ENCODE data around the gene DENND4B. TPM values are rescaled to one million over a fixed set of nuclear protein-coding genes. Genes with fewer than 3 reads are reported as not detected.

DENND4B gene
- total and polyA plus RNA-seq, 9 of the 15 experiments (the other 6 are each of a cell fraction or from before 2014, with no cell fraction given), result 9.5 to 80.5 (median 23.1) TPM

GRCh38 chr1:153963850-153964331 is 17.4 kb upstream of the DENND4B start (continued):
- 0 out of 2 replicates have a peak, but pooled peaks have one; percentile 12 for TF ChIP-seq TCF3 (CRISPR knock-in tag; IDR thresholded peaks at IDR 0.05)
- no peak for TF ChIP-seq RAD51 (IDR thresholded peaks at IDR 0.05; ENCODE audit: borderline replicate concordance, low read depth)
- TF ChIP-seq ZNF311 (CRISPR knock-in tag; IDR thresholded peaks at IDR 0.05), result no peak
- no peak for TF ChIP-seq ZEB2 (IDR thresholded peaks at IDR 0.05)
- no peak for TF ChIP-seq ZFP36 (IDR thresholded peaks at IDR 0.05; ENCODE audit: low read depth, low read length, partially characterized antibody)
- TF ChIP-seq NRF1 (conservative IDR thresholded peaks at IDR 0.05 in 1 of 2, IDR thresholded peaks at IDR 0.05 in 1 of 2), result peak; percentile 18 to 32; a peak in 1 of 4 replicates
- 0 out of 2 replicates have a peak, but pooled peaks have one; percentile 4 for TF ChIP-seq BCOR (IDR thresholded peaks at IDR 0.05)
- TF ChIP-seq ZNF212 (CRISPR knock-in tag; IDR thresholded peaks at IDR 0.05), result no peak
- TF ChIP-seq LCOR (CRISPR knock-in tag; IDR thresholded peaks at IDR 0.05), result no peak
- no peak for TF ChIP-seq YY1 (IDR thresholded peaks at IDR 0.05; ENCODE audit: borderline replicate concordance in 1 of 3, control insufficient read depth in 1 of 3, extremely low read depth in 1 of 3, insufficient read depth in 3 of 3, insufficient read length in 1 of 3, insufficient replicate concordance in 2 of 3, low read depth in 1 of 3, low read length in 2 of 3)
- no peak for TF ChIP-seq NCOA6 (IDR thresholded peaks at IDR 0.05)
- 0 out of 2 replicates have a peak, but pooled peaks have one; percentile 24 for TF ChIP-seq EP400 (IDR thresholded peaks at IDR 0.05)
- TF ChIP-seq ERF (CRISPR knock-in tag; IDR thresholded peaks at IDR 0.05), result 0 out of 2 replicates have a peak, but pooled peaks have one; percentile 15
- no peak for TF ChIP-seq ZNF395 (CRISPR knock-in tag; IDR thresholded peaks at IDR 0.05)
- TF ChIP-seq NUFIP1 (IDR thresholded peaks at IDR 0.05; ENCODE audit: partially characterized antibody), result no peak
- no peak for TF ChIP-seq USF2 (CRISPR knock-in tag; IDR thresholded peaks at IDR 0.05)
- TF ChIP-seq FOXP1 (CRISPR knock-in tag; IDR thresholded peaks at IDR 0.05), result no peak; the same call in 1 of the 2 replicates
- no peak for TF ChIP-seq NR2C1 (IDR thresholded peaks at IDR 0.05)
- TF ChIP-seq NR2C1 (tag; IDR thresholded peaks at IDR 0.05), result no peak
- no peak for TF ChIP-seq ZNF740 (CRISPR knock-in tag; IDR thresholded peaks at IDR 0.05)
- no peak for TF ChIP-seq ZNF740 (tag; IDR thresholded peaks at IDR 0.05)
- TF ChIP-seq E2F4 (CRISPR knock-in tag; IDR thresholded peaks at IDR 0.05; ENCODE audit: low read depth), result no peak

Measured in K562 (cell line).